SK-N-SH (cell line): Measurements from ENCODE around the gene RARA.

Experiments used
- CHD2 ChIP-seq: fragments of 150-350 bp; IDR thresholded peaks from 2 replicates; pipeline ENCODE4 v1.6.1; 2018; ENCODE audit warnings: low read length; ENCODE audit not compliant: partially characterized antibody
- CTCF ChIP-seq: fragments of 200-600 bp; sonication (generic); IDR thresholded peaks from 2 replicates; pipeline ENCODE4 v1.6.1; 2017; ENCODE audit warnings: antibody characterized with exemption, mild to moderate bottlenecking, moderate library complexity
- MEF2A ChIP-seq: IDR thresholded peaks from 2 replicates; pipeline ENCODE4 v1.4.0; 2012; ENCODE audit warnings: low read depth, borderline replicate concordance
- USF2 ChIP-seq: fragments of 150-350 bp; IDR thresholded peaks from 2 replicates; pipeline ENCODE4 v1.6.1; 2017; ENCODE audit warnings: antibody characterized with exemption, low read length, low read depth, borderline replicate concordance
- YY1 ChIP-seq: IDR thresholded peaks from 2 replicates; pipeline ENCODE4 v1.4.0; 2012; ENCODE audit warnings: low read depth, mild to moderate bottlenecking

- TF ChIP-seq MEF2A (no peak), CTCF (peak; percentile 92), YY1 (no peak), USF2 (no peak), CHD2 (peak; percentile 24)
Measured at GRCh38 chr17:40355123-40355803, 46.3 kb downstream of the RARA start.
